SK-N-SH (cell line): ENCODE measurements around the gene KCNV2. TPM values are rescaled to one million over a fixed set of nuclear protein-coding genes. Genes with fewer than 3 reads are reported as not detected.

ENCODE experiments used
- CTCF ChIA-PET: fragments of 300-600, 350-600 bp; formaldehyde crosslinking; extraction: SDS; loops from one replicate; lab custom pipeline; 2021; lab: Yijun Ruan, JAX
- POLR2A ChIA-PET: fragments of 350-600 bp; sonication (Branson Sonifier 250); formaldehyde crosslinking; extraction: SDS; loops from one replicate; lab custom pipeline; 2020; ENCODE audit warnings: antibody characterized with exemption, inconsistent platforms; lab: Yijun Ruan, JAX
- DNase-seq: peaks from one replicate; pipeline ENCODE4 v3.0.0; 2012
- H2AFZ ChIP-seq: fragments of 200-600 bp; sonication (generic); 2 replicates; pipeline ENCODE4 v1.8.1; 2016; ENCODE audit warnings: antibody characterized with exemption, mild to moderate bottlenecking, low read depth
- H3F3A ChIP-seq: fragments of 200-600 bp; sonication (generic); replicated peaks from 2 replicates; pipeline ENCODE3; 2016; ENCODE audit warnings: antibody characterized with exemption, mild to moderate bottlenecking; ENCODE audit not compliant: insufficient read depth
- H3K27ac ChIP-seq, 2 experiments: fragments of 200-500 bp in 1 of 2; fragments of 200-600 bp in 1 of 2; sonication (Bioruptor generic) in 1 of 2; sonication (generic), shearing (Covaris generic) in 1 of 2; 2 replicates each; pipeline versions ENCODE4 v1.5.1 to v1.6.1; 2014 to 2016; ENCODE audit warnings: low read depth in 2 of 2, inconsistent platforms in 1 of 2, low read length in 1 of 2, mild to moderate bottlenecking in 1 of 2, mixed read lengths in 1 of 2
- H3K27me3 ChIP-seq: fragments of 200-600 bp; sonication (generic), shearing (Covaris generic); 2 replicates; pipeline ENCODE4 v1.6.1; 2016; ENCODE audit warnings: mixed run types; ENCODE audit not compliant: insufficient read depth
- H3K36me3 ChIP-seq, 2 experiments: fragments of 200-500 bp in 1 of 2; fragments of 200-600 bp in 1 of 2; sonication (Bioruptor generic) in 1 of 2; sonication (generic) in 1 of 2; replicated peaks in 1 of 2; 2 replicates each; pipeline versions ENCODE3 to v1.5.1; 2014 to 2016; ENCODE audit warnings: low read length in 1 of 2, mild to moderate bottlenecking in 1 of 2; ENCODE audit not compliant: insufficient read depth in 2 of 2, control insufficient read depth in 1 of 2
- H3K4me1 ChIP-seq, 2 experiments: fragments of 200-500 bp in 1 of 2; fragments of 200-600 bp in 1 of 2; sonication (Bioruptor generic) in 1 of 2; sonication (generic), shearing (Covaris generic) in 1 of 2; 2 replicates each; pipeline versions ENCODE4 v1.5.1 to v1.6.1; 2014 to 2016; ENCODE audit warnings: low read depth in 1 of 2, low read length in 1 of 2, mixed run types in 1 of 2; ENCODE audit not compliant: insufficient read depth in 2 of 2, control insufficient read depth in 1 of 2
- H3K4me2 ChIP-seq: fragments of 200-600 bp; sonication (generic), shearing (Covaris generic); 2 replicates; pipeline ENCODE4 v1.6.1; 2017; ENCODE audit warnings: mixed run types
- H3K4me3 ChIP-seq, 2 experiments: fragments of 200-500 bp in 1 of 2; fragments of 200-600 bp in 1 of 2; sonication (Bioruptor generic) in 1 of 2; sonication (generic), shearing (Covaris generic) in 1 of 2; 2 replicates each; pipeline versions ENCODE4 v1.5.1 to v1.8.1; 2014 to 2016; ENCODE audit warnings: low read depth in 2 of 2, inconsistent platforms in 1 of 2, low read length in 1 of 2, mild to moderate bottlenecking in 1 of 2, mixed read lengths in 1 of 2, moderate library complexity in 1 of 2
- H3K79me2 ChIP-seq: fragments of 200-600 bp; sonication (generic); 2 replicates; pipeline ENCODE4 v1.8.1; 2017; ENCODE audit warnings: mild to moderate bottlenecking; ENCODE audit not compliant: insufficient read depth
- H3K9ac ChIP-seq: fragments of 200-600 bp; sonication (generic); 2 replicates; pipeline ENCODE4 v1.6.1; 2017; ENCODE audit warnings: mixed run types
- H3K9me2 ChIP-seq: fragments of 200-600 bp; sonication (generic); 2 replicates; pipeline ENCODE4 v1.6.1; 2017; ENCODE audit warnings: mixed run types
- H3K9me3 ChIP-seq: fragments of 200-600 bp; sonication (generic); 2 replicates; pipeline ENCODE4 v1.6.1; 2017; ENCODE audit warnings: mixed run types, mild to moderate bottlenecking, moderate library complexity
- H4K20me1 ChIP-seq: fragments of 200-600 bp; sonication (generic); 2 replicates; pipeline ENCODE4 v1.6.1; 2017; ENCODE audit warnings: mild to moderate bottlenecking, mixed run types; ENCODE audit not compliant: insufficient read depth
- FOSL2 ChIP-seq: IDR thresholded peaks from 2 replicates; pipeline ENCODE4 v1.4.0; 2012; ENCODE audit warnings: low read depth, mild to moderate bottlenecking, moderate library complexity, borderline replicate concordance
- GABPA ChIP-seq: IDR thresholded peaks from 2 replicates; pipeline ENCODE4 v1.4.0; 2012; ENCODE audit warnings: low read depth, mild to moderate bottlenecking
- JUND ChIP-seq: IDR thresholded peaks from 2 replicates; pipeline ENCODE4 v1.4.0; 2012
- MEF2A ChIP-seq: IDR thresholded peaks from 2 replicates; pipeline ENCODE4 v1.4.0; 2012; ENCODE audit warnings: low read depth, borderline replicate concordance
- MXI1 ChIP-seq: IDR thresholded peaks from 2 replicates; pipeline ENCODE4 v1.6.1; 2012; ENCODE audit warnings: mild to moderate bottlenecking, low read depth, low read length, improper control_type of control experiment
- NRF1 ChIP-seq: IDR thresholded peaks from 2 replicates; pipeline ENCODE4 v1.6.1; 2012; ENCODE audit warnings: low read depth, mild to moderate bottlenecking, low read length
- POLR2AphosphoS5 ChIP-seq: IDR thresholded peaks from 2 replicates; pipeline ENCODE4 v1.6.1; 2012; ENCODE audit warnings: low read depth, low read length
- RAD21 ChIP-seq: IDR thresholded peaks from 2 replicates; pipeline ENCODE4 v1.6.1; 2012; ENCODE audit warnings: mild to moderate bottlenecking, low read length
- RCOR1 ChIP-seq: fragments of 150-350 bp; IDR thresholded peaks from 2 replicates; pipeline ENCODE4 v1.6.1; 2017; ENCODE audit warnings: antibody characterized with exemption, low read length
- RFX5 ChIP-seq: IDR thresholded peaks from 2 replicates; pipeline ENCODE4 v1.6.1; 2012; ENCODE audit warnings: mild to moderate bottlenecking, improper control_type of control experiment, low read length
- RXRA ChIP-seq: IDR thresholded peaks from 2 replicates; pipeline ENCODE4 v1.4.0; 2012; ENCODE audit warnings: low read depth, mild to moderate bottlenecking, borderline replicate concordance
- SIN3A ChIP-seq: IDR thresholded peaks from 2 replicates; pipeline ENCODE4 v1.6.1; 2012; ENCODE audit warnings: low read depth, mild to moderate bottlenecking, low read length, moderate library complexity, borderline replicate concordance
- SMC3 ChIP-seq: IDR thresholded peaks from 2 replicates; pipeline ENCODE4 v1.6.1; 2012; ENCODE audit warnings: low read depth, low read length, improper control_type of control experiment
- TAF1 ChIP-seq: IDR thresholded peaks from 2 replicates; pipeline ENCODE4 v1.6.1; 2012; ENCODE audit warnings: low read depth, mild to moderate bottlenecking, low read length, moderate library complexity, borderline replicate concordance
- TCF12 ChIP-seq: IDR thresholded peaks from 2 replicates; pipeline ENCODE4 v1.4.0; 2012
- YY1 ChIP-seq: IDR thresholded peaks from 2 replicates; pipeline ENCODE4 v1.4.0; 2012; ENCODE audit warnings: low read depth, mild to moderate bottlenecking
- WGBS: methylation state at CpG from one replicate; pipeline ENCODE4 v1.1.6; 2017; ENCODE audit warnings: low lambda C conversion rate; 5-methylcytosine and 5-hydroxymethylcytosine counted together
- polyA plus RNA-seq, 3 experiments: library from polyadenylated mRNA; depleted of rRNA; stranded (reverse); fragments of >200 nt; gene quantifications; 2 replicates each; pipeline ENCODE4 v1.2.3, GENCODE V29; 2012
- TF ChIP-seq, protein P1 (sequence below): fragments of 150-350 bp; IDR thresholded peaks from 2 replicates; pipeline ENCODE4 v1.6.1; 2016; ENCODE audit warnings: mild to moderate bottlenecking, low read depth, low read length
- TF ChIP-seq, protein P2 (sequence below): IDR thresholded peaks from 2 replicates; pipeline ENCODE4 v1.6.1; 2012; ENCODE audit warnings: mild to moderate bottlenecking, low read depth, low read length, moderate library complexity
- TF ChIP-seq, protein P3 (sequence below): IDR thresholded peaks from 2 replicates; pipeline ENCODE4; 2012
- TF ChIP-seq, protein P4 (sequence below): fragments of 200-600 bp; sonication (generic); IDR thresholded peaks from 2 replicates; pipeline ENCODE4 v1.6.1; 2017; ENCODE audit warnings: antibody characterized with exemption, mild to moderate bottlenecking, moderate library complexity

The KCNV2 gene
- polyA plus RNA-seq, 1 of the 3 experiments (the other 2 are of a cell fraction) = not detected

DNA sequence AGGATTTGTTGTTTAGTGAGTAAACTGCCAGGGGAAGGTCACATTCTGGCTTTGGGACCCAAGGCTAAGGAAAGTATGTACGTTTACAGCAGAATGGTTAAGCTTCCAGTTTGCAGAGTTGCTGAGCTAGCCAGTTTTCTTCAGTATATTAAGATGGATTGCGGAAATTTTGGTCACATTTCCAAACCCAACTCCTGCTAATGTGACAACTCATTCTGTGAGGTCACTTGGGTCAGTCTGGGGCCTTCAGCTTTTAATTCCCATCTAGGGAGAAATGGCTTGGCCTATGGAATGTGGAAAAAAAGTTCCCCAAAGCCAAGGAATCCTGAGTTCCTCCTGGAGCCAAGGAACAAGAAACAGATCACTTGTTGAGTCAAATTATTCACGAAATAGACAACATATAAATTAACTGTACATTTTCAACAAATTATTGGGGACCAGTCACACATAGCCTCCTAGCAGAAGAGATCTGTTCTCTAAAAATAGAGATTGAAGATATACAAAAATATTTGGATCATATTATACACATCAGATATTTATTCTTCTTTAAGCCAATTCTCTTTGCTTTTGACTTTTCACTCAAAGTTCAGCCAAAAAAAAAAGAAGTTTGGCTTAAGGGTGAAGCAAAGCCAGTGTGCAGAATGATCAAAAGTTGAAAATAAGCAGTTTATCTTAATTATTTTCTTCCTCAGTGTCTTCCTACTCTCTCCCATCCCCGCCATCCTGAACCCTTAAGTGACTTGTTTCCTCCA is 8.8 kb downstream of the KCNV2 start:
- Histone ChIP-seq H3K9me2 (no peaks in the 10 kb centered on the region), H2AFZ (no peak overlapping the region), H3K36me3 (no peaks in the 10 kb centered on the region), H3K4me2 (no peak overlapping the region), H3K27ac (no peak overlapping the region), H4K20me1 (no peaks in the 10 kb centered on the region), H3K79me2 (no peaks in the 10 kb centered on the region), H3K4me1 (peaks cover 7 to 11% of the 10 kb centered on the region in 2 experiments; a peak in 2 of 4 replicates), H3K4me3 (no peak overlapping the region), H3F3A (no peaks in the 10 kb centered on the region), H3K9me3 (no peaks in the 10 kb centered on the region), H3K27me3 (no peaks in the 10 kb centered on the region), H3K9ac (no peak overlapping the region)
- ChIA-PET POLR2A (no interaction called here), CTCF (no interaction called here)
- 93% methylated on average over 4 of the region's 4 CpGs for WGBS
- TF ChIP-seq POLR2AphosphoS5 (no peak), MEF2A (no peak), RFX5 (no peak), TCF12 (no peak), RXRA (no peak), FOSL2 (no peak), SMC3 (no peak), TAF1 (no peak), SIN3A (no peak), GABPA (no peak), RAD21 (no peak), NRF1 (no peak), JUND (no peak), RCOR1 (no peak), YY1 (no peak), MXI1 (no peak)
- TF ChIP-seq, protein P1, sequence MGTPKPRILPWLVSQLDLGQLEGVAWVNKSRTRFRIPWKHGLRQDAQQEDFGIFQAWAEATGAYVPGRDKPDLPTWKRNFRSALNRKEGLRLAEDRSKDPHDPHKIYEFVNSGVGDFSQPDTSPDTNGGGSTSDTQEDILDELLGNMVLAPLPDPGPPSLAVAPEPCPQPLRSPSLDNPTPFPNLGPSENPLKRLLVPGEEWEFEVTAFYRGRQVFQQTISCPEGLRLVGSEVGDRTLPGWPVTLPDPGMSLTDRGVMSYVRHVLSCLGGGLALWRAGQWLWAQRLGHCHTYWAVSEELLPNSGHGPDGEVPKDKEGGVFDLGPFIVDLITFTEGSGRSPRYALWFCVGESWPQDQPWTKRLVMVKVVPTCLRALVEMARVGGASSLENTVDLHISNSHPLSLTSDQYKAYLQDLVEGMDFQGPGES = no peak
- TF ChIP-seq, protein P2, sequence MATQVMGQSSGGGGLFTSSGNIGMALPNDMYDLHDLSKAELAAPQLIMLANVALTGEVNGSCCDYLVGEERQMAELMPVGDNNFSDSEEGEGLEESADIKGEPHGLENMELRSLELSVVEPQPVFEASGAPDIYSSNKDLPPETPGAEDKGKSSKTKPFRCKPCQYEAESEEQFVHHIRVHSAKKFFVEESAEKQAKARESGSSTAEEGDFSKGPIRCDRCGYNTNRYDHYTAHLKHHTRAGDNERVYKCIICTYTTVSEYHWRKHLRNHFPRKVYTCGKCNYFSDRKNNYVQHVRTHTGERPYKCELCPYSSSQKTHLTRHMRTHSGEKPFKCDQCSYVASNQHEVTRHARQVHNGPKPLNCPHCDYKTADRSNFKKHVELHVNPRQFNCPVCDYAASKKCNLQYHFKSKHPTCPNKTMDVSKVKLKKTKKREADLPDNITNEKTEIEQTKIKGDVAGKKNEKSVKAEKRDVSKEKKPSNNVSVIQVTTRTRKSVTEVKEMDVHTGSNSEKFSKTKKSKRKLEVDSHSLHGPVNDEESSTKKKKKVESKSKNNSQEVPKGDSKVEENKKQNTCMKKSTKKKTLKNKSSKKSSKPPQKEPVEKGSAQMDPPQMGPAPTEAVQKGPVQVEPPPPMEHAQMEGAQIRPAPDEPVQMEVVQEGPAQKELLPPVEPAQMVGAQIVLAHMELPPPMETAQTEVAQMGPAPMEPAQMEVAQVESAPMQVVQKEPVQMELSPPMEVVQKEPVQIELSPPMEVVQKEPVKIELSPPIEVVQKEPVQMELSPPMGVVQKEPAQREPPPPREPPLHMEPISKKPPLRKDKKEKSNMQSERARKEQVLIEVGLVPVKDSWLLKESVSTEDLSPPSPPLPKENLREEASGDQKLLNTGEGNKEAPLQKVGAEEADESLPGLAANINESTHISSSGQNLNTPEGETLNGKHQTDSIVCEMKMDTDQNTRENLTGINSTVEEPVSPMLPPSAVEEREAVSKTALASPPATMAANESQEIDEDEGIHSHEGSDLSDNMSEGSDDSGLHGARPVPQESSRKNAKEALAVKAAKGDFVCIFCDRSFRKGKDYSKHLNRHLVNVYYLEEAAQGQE = no peak
- TF ChIP-seq, protein P3, sequence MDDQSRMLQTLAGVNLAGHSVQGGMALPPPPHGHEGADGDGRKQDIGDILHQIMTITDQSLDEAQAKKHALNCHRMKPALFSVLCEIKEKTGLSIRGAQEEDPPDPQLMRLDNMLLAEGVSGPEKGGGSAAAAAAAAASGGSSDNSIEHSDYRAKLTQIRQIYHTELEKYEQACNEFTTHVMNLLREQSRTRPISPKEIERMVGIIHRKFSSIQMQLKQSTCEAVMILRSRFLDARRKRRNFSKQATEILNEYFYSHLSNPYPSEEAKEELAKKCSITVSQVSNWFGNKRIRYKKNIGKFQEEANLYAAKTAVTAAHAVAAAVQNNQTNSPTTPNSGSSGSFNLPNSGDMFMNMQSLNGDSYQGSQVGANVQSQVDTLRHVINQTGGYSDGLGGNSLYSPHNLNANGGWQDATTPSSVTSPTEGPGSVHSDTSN = no peak
- TF ChIP-seq, protein P4, sequence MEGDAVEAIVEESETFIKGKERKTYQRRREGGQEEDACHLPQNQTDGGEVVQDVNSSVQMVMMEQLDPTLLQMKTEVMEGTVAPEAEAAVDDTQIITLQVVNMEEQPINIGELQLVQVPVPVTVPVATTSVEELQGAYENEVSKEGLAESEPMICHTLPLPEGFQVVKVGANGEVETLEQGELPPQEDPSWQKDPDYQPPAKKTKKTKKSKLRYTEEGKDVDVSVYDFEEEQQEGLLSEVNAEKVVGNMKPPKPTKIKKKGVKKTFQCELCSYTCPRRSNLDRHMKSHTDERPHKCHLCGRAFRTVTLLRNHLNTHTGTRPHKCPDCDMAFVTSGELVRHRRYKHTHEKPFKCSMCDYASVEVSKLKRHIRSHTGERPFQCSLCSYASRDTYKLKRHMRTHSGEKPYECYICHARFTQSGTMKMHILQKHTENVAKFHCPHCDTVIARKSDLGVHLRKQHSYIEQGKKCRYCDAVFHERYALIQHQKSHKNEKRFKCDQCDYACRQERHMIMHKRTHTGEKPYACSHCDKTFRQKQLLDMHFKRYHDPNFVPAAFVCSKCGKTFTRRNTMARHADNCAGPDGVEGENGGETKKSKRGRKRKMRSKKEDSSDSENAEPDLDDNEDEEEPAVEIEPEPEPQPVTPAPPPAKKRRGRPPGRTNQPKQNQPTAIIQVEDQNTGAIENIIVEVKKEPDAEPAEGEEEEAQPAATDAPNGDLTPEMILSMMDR = no peak
- no peak for DNase-seq
